ENCODE measurements around the gene ANKRD29. TPM values are rescaled to one million over a fixed set of nuclear protein-coding genes. Genes with fewer than 3 reads are reported as not detected.
"Not testable (repeated sequence)": the region's sequence is repeated elsewhere in the genome, so short reads cannot be mapped to it uniquely, and the experiment has no call there.

Gene ANKRD29
- total and polyA plus RNA-seq, 12 donors, result 5.3 to 24.9 (median 9.7) TPM

DNA sequence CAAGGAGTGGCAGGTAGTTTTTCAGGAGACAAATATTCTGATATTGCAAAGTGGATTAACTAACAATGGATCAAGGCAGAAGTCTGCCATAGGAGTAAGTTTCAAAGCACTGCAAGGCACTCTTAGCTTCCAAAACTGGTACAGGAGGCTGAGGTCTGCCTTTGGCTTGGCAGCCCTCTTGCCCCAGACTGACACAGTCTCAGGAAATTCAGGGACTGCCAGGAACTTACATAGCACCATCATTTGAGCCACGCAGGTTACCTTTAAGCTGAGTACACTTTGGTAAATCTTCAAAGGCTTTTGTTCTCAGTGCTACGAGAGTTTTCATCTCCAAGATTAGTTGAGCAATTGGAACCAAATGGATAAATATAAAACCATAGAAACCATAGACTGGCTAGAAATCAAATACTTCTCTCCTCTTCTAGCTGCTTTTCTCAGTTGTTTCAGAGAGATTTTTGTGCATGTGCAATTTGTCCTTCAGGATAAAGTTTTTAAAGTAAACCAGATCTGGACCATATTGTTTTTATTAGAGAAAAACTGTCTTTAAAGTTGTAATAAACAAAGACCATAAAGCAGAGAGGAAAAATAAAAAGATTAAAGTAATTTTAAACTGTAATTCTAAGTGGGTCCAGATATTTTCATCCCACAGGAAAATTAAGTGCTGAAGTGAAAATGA, 18.8 kb downstream of the ANKRD29 start:
- H3K9me3 ChIP-seq (replicated peaks in 1 of 3), result no peaks in the 10 kb centered on the region
- intact Hi-C loops (cut with DNase I), result no loop called here
- H3K4me3 ChIP-seq, result no peak overlapping the region
- 85 to 94% (median 90%) methylated on average over 2 of the region's 2 CpGs for WGBS, 4 donors
- H3K27ac ChIP-seq, result no peak overlapping the region
- no peak for DNase-seq
- no peaks in the 10 kb centered on the region for H3K27me3 ChIP-seq
- no peaks in the 10 kb centered on the region for H3K4me1 ChIP-seq (replicated peaks in 1 of 2)
- no peaks in the 10 kb centered on the region for H3K36me3 ChIP-seq (replicated peaks in 1 of 2)
- TF ChIP-seq POLR2A (IDR thresholded peaks at IDR 0.05) (no peak), CTCF (IDR thresholded peaks at IDR 0.05) (no peak)

DNA sequence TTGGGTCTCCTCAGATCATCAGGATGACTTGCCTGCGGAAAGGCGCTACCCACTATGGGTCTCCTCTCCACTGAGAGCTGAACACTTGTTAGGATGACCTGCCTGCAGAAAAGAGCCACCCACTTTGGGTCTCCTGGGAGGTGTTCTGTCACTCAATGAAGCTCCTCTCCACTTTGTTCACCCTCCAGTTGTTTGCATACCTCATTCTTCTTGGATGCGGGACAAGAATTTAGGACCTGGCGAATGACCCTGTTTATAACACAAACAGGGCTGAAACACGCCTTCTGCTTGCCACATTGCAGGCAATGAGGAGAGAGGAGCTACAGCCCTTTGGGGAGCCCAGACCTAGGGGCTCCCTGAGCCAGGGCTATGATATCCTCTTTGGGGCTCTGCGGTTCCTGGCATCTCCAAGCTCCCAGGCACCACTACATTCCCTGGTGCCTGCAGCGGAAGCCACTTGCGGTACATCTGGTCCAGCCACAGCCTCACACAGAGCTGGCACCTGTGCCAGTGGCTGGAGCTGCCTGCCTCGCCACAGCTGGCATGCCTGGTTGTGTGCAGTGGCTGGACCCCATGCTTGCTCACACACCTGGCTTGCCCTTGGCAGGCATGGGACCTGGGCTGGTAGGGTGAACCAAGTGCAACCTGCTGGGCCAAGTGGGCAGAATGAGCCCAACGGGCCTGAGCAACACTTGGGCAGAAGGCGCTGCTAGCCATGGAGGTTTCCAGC, 20.6 kb downstream of the ANKRD29 start:
- intact Hi-C loops (cut with DNase I), result no loop called here
- no peaks in the 10 kb centered on the region for H3K4me1 ChIP-seq (replicated peaks in 1 of 2)
- H3K27ac ChIP-seq, result no peak overlapping the region
- no peak for TF ChIP-seq CTCF (IDR thresholded peaks at IDR 0.05)
- no peak for TF ChIP-seq POLR2A (IDR thresholded peaks at IDR 0.05)
- no peak overlapping the region for H3K4me3 ChIP-seq
- DNase-seq, result no peak
- no peaks in the 10 kb centered on the region for H3K36me3 ChIP-seq (replicated peaks in 1 of 2)
- H3K27me3 ChIP-seq, result no peaks in the 10 kb centered on the region
- 87 to 97% (median 93%) methylated on average over 7 to 11 of the region's 11 CpGs for WGBS, 4 donors
- no peaks in the 10 kb centered on the region for H3K9me3 ChIP-seq (replicated peaks in 1 of 3)

DNA sequence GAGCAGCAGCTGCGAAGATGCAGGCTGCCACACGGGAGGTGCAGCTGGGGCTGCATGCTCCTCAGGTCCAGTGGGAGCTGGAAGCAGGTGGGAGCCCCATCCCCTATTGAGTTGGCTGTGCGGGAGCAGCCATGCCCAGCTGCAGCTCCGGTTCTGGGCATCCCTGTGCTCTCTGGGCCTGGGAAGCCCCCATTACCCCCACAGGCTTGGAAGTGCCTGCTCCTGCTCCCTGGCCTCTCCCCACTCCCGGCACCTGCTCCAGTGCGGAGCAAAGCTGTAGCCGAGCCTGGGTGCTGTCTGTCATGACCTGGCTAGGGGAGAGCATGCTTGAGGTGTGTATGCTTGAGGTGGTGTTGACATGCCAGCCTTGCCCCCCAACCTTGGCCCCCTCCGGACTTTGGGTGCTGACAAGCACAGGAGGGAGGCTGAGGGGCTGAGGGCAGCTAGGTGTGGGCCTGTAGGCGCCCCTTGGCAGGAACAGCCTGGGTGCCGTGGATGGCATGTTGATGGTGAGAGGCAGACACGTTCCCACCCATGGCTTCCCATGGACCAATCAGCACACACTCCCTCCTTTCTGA, 21.5 kb downstream of the ANKRD29 start:
- Histone ChIP-seq H3K4me1 (replicated peaks in 1 of 2) (peaks cover 0 to under 1% of the 10 kb centered on the region in 2 donors), H3K4me3 (no peak overlapping the region), H3K9me3 (replicated peaks in 1 of 3) (no peaks in the 10 kb centered on the region), H3K36me3 (replicated peaks in 1 of 2) (no peaks in the 10 kb centered on the region), H3K27ac (no peak overlapping the region), H3K27me3 (no peaks in the 10 kb centered on the region)
- TF ChIP-seq CTCF (IDR thresholded peaks at IDR 0.05) (no peak), POLR2A (IDR thresholded peaks at IDR 0.05) (no peak)
- DNase-seq, result no peak
- 82 to 95% (median 89%) methylated on average over 4 to 11 of the region's 11 CpGs for WGBS, 4 donors
- intact Hi-C loops (cut with DNase I), result no loop called here

DNA sequence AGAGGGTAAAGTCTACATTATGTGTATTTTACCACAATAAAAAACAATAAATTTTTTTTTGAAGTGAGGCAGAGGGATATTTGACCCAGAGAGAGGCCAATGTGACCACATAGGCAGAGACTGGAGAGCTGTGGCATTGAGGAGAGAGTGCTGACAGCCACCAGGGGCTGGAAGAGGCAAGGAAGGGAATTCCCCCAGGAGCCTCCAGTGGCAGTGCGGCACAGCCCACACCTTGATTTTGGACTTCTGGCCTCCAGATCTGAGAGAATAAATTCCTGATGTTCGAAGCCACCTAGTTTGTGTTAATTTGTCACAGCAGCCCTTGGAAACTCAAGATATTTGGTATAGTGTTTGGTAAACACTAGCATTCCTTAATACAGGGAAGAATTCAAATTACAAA, 22.7 kb downstream of the ANKRD29 start:
- intact Hi-C loops (cut with DNase I), result no loop called here
- H3K27ac ChIP-seq, result no peak overlapping the region
- H3K36me3 ChIP-seq (replicated peaks in 1 of 2), result no peaks in the 10 kb centered on the region
- no peak overlapping the region for H3K4me3 ChIP-seq
- WGBS, 4 donors, result 88 to 96% (median 89%) methylated on average over 2 of the region's 2 CpGs
- H3K9me3 ChIP-seq (replicated peaks in 1 of 3), result no peaks in the 10 kb centered on the region
- H3K27me3 ChIP-seq, result no peaks in the 10 kb centered on the region
- TF ChIP-seq POLR2A (IDR thresholded peaks at IDR 0.05), result no peak
- no peak for TF ChIP-seq CTCF (IDR thresholded peaks at IDR 0.05)
- H3K4me1 ChIP-seq (replicated peaks in 1 of 2), result peaks cover 0 to 4% of the 10 kb centered on the region in 2 donors
- DNase-seq, result no peak

DNA sequence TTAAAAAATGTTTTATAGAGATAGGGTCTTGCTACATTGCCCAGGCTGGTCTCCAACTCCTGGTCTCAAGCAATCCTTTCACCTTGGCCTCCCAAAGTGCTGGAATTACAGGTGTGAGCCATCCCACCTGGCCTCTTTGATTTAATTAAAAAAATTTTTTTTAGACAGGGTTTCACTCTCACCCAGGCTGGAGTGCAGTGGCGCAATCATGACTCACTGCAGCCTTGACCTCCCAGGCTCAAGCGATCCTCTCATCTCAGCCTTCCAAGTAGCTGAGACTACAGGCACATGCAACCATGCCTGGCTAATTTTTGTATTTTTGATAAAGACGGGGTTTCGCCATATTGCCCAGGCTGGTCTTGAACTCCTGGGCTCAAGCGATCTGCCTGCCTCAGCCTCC, 26.3 kb downstream of the ANKRD29 start:
- DNase-seq, result peak; percentile 41 to 73 (median 64)
- intact Hi-C loops (cut with DNase I); H3K4me3 ChIP-seq; H3K27me3 ChIP-seq; H3K27ac ChIP-seq; H3K4me1 ChIP-seq (replicated peaks in 1 of 2); H3K36me3 ChIP-seq (replicated peaks in 1 of 2); H3K9me3 ChIP-seq (replicated peaks in 1 of 3): not testable (repeated sequence)
- 47 to 70% (median 58%) methylated on average over 5 of the region's 5 CpGs for WGBS, 4 donors

All from adrenal gland (tissue), 12 donors.